Measurements from ENCODE around the gene LIN28A. TPM values are rescaled to one million over a fixed set of nuclear protein-coding genes. Genes with fewer than 3 reads are reported as not detected.

Gene LIN28A
- total RNA-seq, 1 donor from 2014 or later = not detected

DNA sequence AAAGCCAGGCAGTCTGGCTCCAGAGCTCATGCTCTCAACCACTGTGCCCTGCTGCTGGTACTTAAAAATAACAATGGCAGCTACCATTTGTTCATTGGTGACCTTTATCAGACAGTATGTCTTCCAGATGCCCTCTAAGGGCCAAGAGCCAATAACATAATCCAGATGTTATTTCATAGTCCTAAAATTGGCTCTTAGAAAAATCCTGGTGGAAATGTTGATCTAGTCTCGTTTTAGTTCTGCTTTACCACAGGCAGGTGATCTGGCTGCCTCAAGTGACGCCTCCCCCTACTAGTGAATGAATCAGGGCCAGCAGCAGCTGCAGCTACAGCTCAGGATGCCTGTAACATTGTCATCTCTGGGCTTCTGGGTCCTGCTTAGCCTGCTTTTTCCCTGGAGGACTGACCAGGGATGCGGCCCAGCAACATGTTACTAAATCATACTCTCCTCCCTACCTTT is 49.0 kb downstream of the LIN28A start:
- no peaks in the 10 kb centered on the region for H3K27me3 Mint-ChIP-seq (ENCODE audit: low read depth)
- TF ChIP-seq, protein P1, sequence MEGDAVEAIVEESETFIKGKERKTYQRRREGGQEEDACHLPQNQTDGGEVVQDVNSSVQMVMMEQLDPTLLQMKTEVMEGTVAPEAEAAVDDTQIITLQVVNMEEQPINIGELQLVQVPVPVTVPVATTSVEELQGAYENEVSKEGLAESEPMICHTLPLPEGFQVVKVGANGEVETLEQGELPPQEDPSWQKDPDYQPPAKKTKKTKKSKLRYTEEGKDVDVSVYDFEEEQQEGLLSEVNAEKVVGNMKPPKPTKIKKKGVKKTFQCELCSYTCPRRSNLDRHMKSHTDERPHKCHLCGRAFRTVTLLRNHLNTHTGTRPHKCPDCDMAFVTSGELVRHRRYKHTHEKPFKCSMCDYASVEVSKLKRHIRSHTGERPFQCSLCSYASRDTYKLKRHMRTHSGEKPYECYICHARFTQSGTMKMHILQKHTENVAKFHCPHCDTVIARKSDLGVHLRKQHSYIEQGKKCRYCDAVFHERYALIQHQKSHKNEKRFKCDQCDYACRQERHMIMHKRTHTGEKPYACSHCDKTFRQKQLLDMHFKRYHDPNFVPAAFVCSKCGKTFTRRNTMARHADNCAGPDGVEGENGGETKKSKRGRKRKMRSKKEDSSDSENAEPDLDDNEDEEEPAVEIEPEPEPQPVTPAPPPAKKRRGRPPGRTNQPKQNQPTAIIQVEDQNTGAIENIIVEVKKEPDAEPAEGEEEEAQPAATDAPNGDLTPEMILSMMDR (IDR thresholded peaks at IDR 0.05) = no peak
- no peak overlapping the region for H3K4me3 Mint-ChIP-seq (ENCODE audit: unreplicated experiment)
- no peaks in the 10 kb centered on the region for H3K4me1 Mint-ChIP-seq (ENCODE audit: low read depth)
- no peak overlapping the region for H3K27ac Mint-ChIP-seq (ENCODE audit: unreplicated experiment)
- no peak for DNase-seq (ENCODE audit: low spot score)
- H3K36me3 Mint-ChIP-seq (ENCODE audit: low read depth) = peaks cover 40% of the 10 kb centered on the region
- no peaks in the 10 kb centered on the region for H3K9me3 Mint-ChIP-seq (ENCODE audit: low read depth)

DNA sequence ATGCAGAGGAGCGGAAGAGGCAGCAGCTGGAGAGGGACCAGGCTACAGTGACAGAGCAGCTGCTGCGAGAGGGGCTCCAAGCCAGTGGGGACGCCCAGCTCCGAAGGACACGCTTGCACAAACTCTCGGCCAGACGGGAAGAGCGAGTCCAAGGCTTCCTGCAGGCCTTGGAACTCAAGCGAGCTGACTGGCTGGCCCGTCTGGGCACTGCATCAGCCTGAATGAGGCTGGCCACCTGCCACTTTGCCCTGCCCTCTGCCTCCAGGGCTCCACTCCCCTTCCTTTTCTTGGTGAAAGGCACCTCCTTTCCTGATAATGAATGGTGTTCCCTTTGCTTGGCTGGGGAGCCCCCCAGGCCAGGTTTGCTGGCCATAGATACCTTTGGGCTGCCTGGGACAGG is 58.3 kb downstream of the LIN28A start:
- Mint-ChIP-seq H3K4me3 (ENCODE audit: unreplicated experiment) (no peak overlapping the region), H3K36me3 (ENCODE audit: low read depth) (peaks cover 30% of the 10 kb centered on the region), H3K27ac (ENCODE audit: unreplicated experiment) (no peak overlapping the region), H3K4me1 (ENCODE audit: low read depth) (peaks cover 28% of the 10 kb centered on the region), H3K9me3 (ENCODE audit: low read depth) (no peaks in the 10 kb centered on the region), H3K27me3 (ENCODE audit: low read depth) (no peaks in the 10 kb centered on the region)
- DNase-seq (ENCODE audit: low spot score) = no peak
- TF ChIP-seq, protein P1 (IDR thresholded peaks at IDR 0.05) = no peak

DNA sequence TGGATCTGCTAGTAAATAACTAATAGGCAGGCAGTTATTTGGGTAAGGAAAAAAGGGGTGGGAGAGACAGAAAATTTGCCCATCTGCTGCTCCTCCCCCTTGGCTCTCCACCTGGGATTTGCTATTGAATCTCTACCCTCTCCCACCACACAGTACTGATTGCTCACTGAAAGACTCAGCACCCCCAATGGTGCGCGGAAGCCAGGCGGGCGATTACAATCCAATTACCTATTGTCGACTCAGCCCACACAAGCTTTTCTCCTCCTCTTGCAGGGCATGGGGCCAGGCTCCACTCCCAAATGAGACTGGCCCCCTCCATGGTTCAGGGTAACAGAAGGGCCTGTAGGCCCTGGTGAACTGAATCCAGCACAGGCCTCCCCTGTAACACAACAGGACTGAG is 58.9 kb downstream of the LIN28A start:
- no peak overlapping the region for H3K4me3 Mint-ChIP-seq (ENCODE audit: unreplicated experiment)
- TF ChIP-seq, protein P1 (IDR thresholded peaks at IDR 0.05) = no peak
- no peaks in the 10 kb centered on the region for H3K27me3 Mint-ChIP-seq (ENCODE audit: low read depth)
- no peaks in the 10 kb centered on the region for H3K9me3 Mint-ChIP-seq (ENCODE audit: low read depth)
- H3K4me1 Mint-ChIP-seq (ENCODE audit: low read depth) = peaks cover 35% of the 10 kb centered on the region
- no peak overlapping the region for H3K27ac Mint-ChIP-seq (ENCODE audit: unreplicated experiment)
- DNase-seq (ENCODE audit: low spot score) = no peak
- peaks cover 28% of the 10 kb centered on the region for H3K36me3 Mint-ChIP-seq (ENCODE audit: low read depth)

GRCh38 chr1:26470878-26471497 is 60.4 kb downstream of the LIN28A start:
- TF ChIP-seq, protein P1 (IDR thresholded peaks at IDR 0.05) = no peak
- DNase-seq (ENCODE audit: low spot score) = no peak
- Mint-ChIP-seq H3K27ac (ENCODE audit: unreplicated experiment) (peak overlapping the region; percentile 98), H3K4me1 (ENCODE audit: low read depth) (peaks cover 42% of the 10 kb centered on the region), H3K4me3 (ENCODE audit: unreplicated experiment) (peak overlapping the region; percentile 84), H3K27me3 (ENCODE audit: low read depth) (no peaks in the 10 kb centered on the region), H3K36me3 (ENCODE audit: low read depth) (peaks cover 25% of the 10 kb centered on the region), H3K9me3 (ENCODE audit: low read depth) (no peaks in the 10 kb centered on the region)

DNA sequence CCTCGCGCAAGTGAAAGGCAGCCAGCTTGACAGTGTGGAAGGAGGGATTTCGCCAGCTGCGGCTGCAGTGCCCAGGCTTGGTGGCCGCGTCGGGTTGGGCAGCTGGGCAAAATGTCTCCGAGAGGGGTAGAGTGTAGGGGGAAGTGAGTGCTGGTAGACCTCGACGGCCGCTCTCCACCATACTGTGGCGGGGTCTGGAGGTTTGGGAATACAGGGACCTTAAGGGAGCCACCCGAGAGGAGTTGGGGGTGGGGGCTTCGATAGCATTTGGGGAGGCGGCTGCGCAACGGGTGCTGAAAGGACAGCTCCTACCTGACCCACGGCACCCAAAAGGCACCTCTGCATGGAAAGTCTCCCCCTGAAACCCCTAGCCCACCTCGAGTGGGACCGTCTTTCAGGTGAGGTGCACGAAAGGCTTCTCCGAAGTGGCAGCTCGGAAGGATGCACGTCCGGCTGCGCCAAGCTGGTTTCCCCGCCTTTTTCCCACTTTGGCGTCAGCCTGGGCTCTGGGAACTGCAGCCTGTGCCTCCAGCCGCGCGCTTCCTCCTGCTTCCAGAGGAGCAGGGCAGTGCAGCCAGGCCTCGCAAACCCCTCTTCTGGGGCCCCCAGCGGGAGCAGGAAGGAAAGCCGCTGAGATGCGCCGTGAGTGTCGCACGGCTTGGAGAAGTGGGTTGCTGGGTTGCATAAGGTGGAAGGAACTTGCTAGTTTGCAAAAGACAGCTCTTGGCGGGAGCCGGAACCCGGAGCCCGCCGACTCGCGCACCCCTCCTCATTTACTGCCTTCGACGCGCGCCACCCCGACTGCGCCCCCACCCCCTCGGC is 61.1 kb downstream of the LIN28A start:
- DNase-seq (ENCODE audit: low spot score) = peak; percentile 94
- Mint-ChIP-seq H3K27ac (ENCODE audit: unreplicated experiment) (peak overlapping the region; percentile 98), H3K36me3 (ENCODE audit: low read depth) (peaks cover 27% of the 10 kb centered on the region), H3K4me3 (ENCODE audit: unreplicated experiment) (peak overlapping the region; percentile 84), H3K27me3 (ENCODE audit: low read depth) (no peaks in the 10 kb centered on the region), H3K9me3 (ENCODE audit: low read depth) (no peaks in the 10 kb centered on the region), H3K4me1 (ENCODE audit: low read depth) (peaks cover 44% of the 10 kb centered on the region)
- TF ChIP-seq, protein P1 (IDR thresholded peaks at IDR 0.05) = no peak
